Activated CD8-positive, alpha-beta T cell treated with anti-CD3 and anti-CD28 coated beads for 36 hours (primary cell): ENCODE results near the gene MSMO1. TPM values are rescaled to one million over a fixed set of nuclear protein-coding genes. Genes with fewer than 3 reads are reported as not detected.

ENCODE experiments used
- ATAC-seq: fragments of 200-7000 bp; cut with Tn5 transposase; one replicate; pipeline ENCODE4 v1.10.0; 2021; ENCODE audit warnings: mild to moderate bottlenecking, moderate library complexity
- CTCF ChIA-PET: fragments of 350-600 bp; sonication (Branson Sonifier 250); formaldehyde crosslinking; loops from one replicate; lab custom pipeline; 2021; ENCODE audit warnings: antibody characterized with exemption; lab: Charles Lee
- POLR2A ChIA-PET: fragments of 350-600 bp; sonication (Branson Sonifier 250); formaldehyde crosslinking; loops from one replicate; lab custom pipeline; 2021; ENCODE audit warnings: antibody characterized with exemption; lab: Charles Lee
- DNase-seq: peaks from one replicate; pipeline ENCODE4 v3.0.0-alpha.2; 2020
- H3K27ac Mint-ChIP-seq: one replicate; pipeline ENCODE4 v1.8.0; 2021; ENCODE audit warnings: mild to moderate bottlenecking, mixed read lengths
- H3K27me3 Mint-ChIP-seq: one replicate; pipeline ENCODE4 v1.8.0; 2021; ENCODE audit warnings: mixed read lengths
- H3K36me3 Mint-ChIP-seq: one replicate; pipeline ENCODE4 v1.8.0; 2021; ENCODE audit warnings: low read depth, mixed read lengths
- H3K4me1 Mint-ChIP-seq: one replicate; pipeline ENCODE4 v1.8.0; 2021; ENCODE audit warnings: low read depth, mixed read lengths
- H3K4me3 Mint-ChIP-seq: one replicate; pipeline ENCODE4 v1.8.0; 2021; ENCODE audit warnings: mild to moderate bottlenecking, moderate library complexity, mixed read lengths
- H3K9me3 Mint-ChIP-seq: one replicate; pipeline ENCODE4 v1.8.0; 2021; ENCODE audit warnings: mixed read lengths
- CTCF ChIP-seq: fragments of 200-600 bp; IDR thresholded peaks from one replicate; pipeline ENCODE4 v1.8.0; 2022; ENCODE audit warnings: antibody characterized with exemption, mild to moderate bottlenecking
- intact Hi-C: fragments of 100-400 bp; cut with micrococcal nuclease; formaldehyde crosslinking; loops from one replicate; pipeline ENCODE4 v1.10.0; 2022
- total RNA-seq, 2 experiments: library from RNA; stranded (reverse); gene quantifications; one replicate each; pipeline ENCODE4 v1.2.3, GENCODE V29; 2021

MSMO1 gene
- total RNA-seq, 2 experiments from 2014 or later: 42.3 to 43.2 TPM

- no peak for TF ChIP-seq CTCF
- DNase-seq (no peak), ATAC-seq (no peak)
- ChIA-PET CTCF (interaction anchor here (1.2 kb wide), 1 partner anchor 13 kb away, joined by 4 read pairs; no protein-coding TSS in a partner anchor), POLR2A (no interaction called here)
- Mint-ChIP-seq H3K27me3 (peaks cover 22% of the 10 kb centered on the region), H3K27ac (no peak overlapping the region), H3K9me3 (no peaks in the 10 kb centered on the region), H3K4me3 (no peak overlapping the region), H3K4me1 (no peaks in the 10 kb centered on the region), H3K36me3 (no peaks in the 10 kb centered on the region)
- intact Hi-C loops: no loop called here
Measured at GRCh38 chr4:165364452-165365080, 37.1 kb downstream of the MSMO1 start.

GRCh38 chr4:165367040-165367439, 39.6 kb downstream of the MSMO1 start:
- no peak overlapping the region for H3K27ac Mint-ChIP-seq
- TF ChIP-seq CTCF: no peak
- ATAC-seq: no peak

GRCh38 chr4:165368114-165368513, 40.6 kb downstream of the MSMO1 start:
- ATAC-seq (no peak), DNase-seq (no peak)
- no peak for TF ChIP-seq CTCF
- Mint-ChIP-seq H3K36me3 (no peaks in the 10 kb centered on the region), H3K4me3 (no peak overlapping the region), H3K9me3 (no peaks in the 10 kb centered on the region), H3K4me1 (no peaks in the 10 kb centered on the region), H3K27ac (no peak overlapping the region), H3K27me3 (peaks cover 2% of the 10 kb centered on the region)
- CTCF ChIA-PET: no interaction called here
- intact Hi-C loops: no loop called here
- POLR2A ChIA-PET: no interaction called here

More at GRCh38 chr4:165367040-165367439, 39.6 kb downstream of the MSMO1 start:
- no peak for DNase-seq
- Mint-ChIP-seq H3K4me1 (no peaks in the 10 kb centered on the region), H3K4me3 (no peak overlapping the region), H3K27me3 (peaks cover 5% of the 10 kb centered on the region), H3K9me3 (no peaks in the 10 kb centered on the region), H3K36me3 (no peaks in the 10 kb centered on the region)
- POLR2A ChIA-PET: no interaction called here
- CTCF ChIA-PET: interaction anchor here (0.7 kb wide), 1 partner anchor 119 kb away, joined by 3 read pairs; no protein-coding TSS in a partner anchor
- intact Hi-C loops: no loop called here

- H3K9me3 Mint-ChIP-seq: no peaks in the 10 kb centered on the region
- no peaks in the 10 kb centered on the region for H3K4me1 Mint-ChIP-seq
- CTCF ChIA-PET: no interaction called here
- no peaks in the 10 kb centered on the region for H3K27me3 Mint-ChIP-seq
- DNase-seq (no peak), ATAC-seq (no peak)
- POLR2A ChIA-PET: no interaction called here
- H3K27ac Mint-ChIP-seq: no peak overlapping the region
- no peak for TF ChIP-seq CTCF
- intact Hi-C loops: no loop called here
- H3K36me3 Mint-ChIP-seq: no peaks in the 10 kb centered on the region
- no peak overlapping the region for H3K4me3 Mint-ChIP-seq
Measured at GRCh38 chr4:165368567-165368966, 41.1 kb downstream of the MSMO1 start.

GRCh38 chr4:165369522-165369921, 42.1 kb downstream of the MSMO1 start:
- no peak overlapping the region for H3K4me3 Mint-ChIP-seq
- no peaks in the 10 kb centered on the region for H3K9me3 Mint-ChIP-seq
- ChIA-PET CTCF (no interaction called here), POLR2A (no interaction called here)
- ATAC-seq (no peak), DNase-seq (no peak)
- no peak for TF ChIP-seq CTCF
- peaks cover 3% of the 10 kb centered on the region for H3K27me3 Mint-ChIP-seq
- no peak overlapping the region for H3K27ac Mint-ChIP-seq
- intact Hi-C loops: no loop called here
- no peaks in the 10 kb centered on the region for H3K36me3 Mint-ChIP-seq
- no peaks in the 10 kb centered on the region for H3K4me1 Mint-ChIP-seq
